GM12878 (cell line): Measurements from ENCODE around the gene GALNT18. TPM values are rescaled to one million over a fixed set of nuclear protein-coding genes. Genes with fewer than 3 reads are reported as not detected.

ENCODE experiments used
- BMI1 ChIP-seq: fragments of 450-650 bp; IDR thresholded peaks from 2 replicates; pipeline ENCODE4 v1.6.1; 2016; ENCODE audit warnings: mild to moderate bottlenecking, moderate library complexity, borderline replicate concordance
- IKZF1 ChIP-seq: fragments of 450-650 bp; conservative IDR thresholded peaks from 2 replicates; pipeline ENCODE4 v1.6.1; 2017; ENCODE audit warnings: antibody characterized with exemption, mild to moderate bottlenecking
- IRF4 ChIP-seq: IDR thresholded peaks from 2 replicates; pipeline ENCODE4 v1.6.1; 2011; ENCODE audit warnings: low read depth, low read length
- MEF2A ChIP-seq: IDR thresholded peaks from 2 replicates; pipeline ENCODE4 v1.6.1; 2011; ENCODE audit warnings: low read depth, mild to moderate bottlenecking, low read length, moderate library complexity; ENCODE audit not compliant: insufficient read depth
- SIX5 ChIP-seq: IDR thresholded peaks from 2 replicates; pipeline ENCODE4 v1.6.1; 2011; ENCODE audit warnings: mild to moderate bottlenecking, low read depth, low read length, moderate library complexity; ENCODE audit not compliant: severe bottlenecking
- SMC3 ChIP-seq: IDR thresholded peaks from 2 replicates; pipeline ENCODE4 v1.6.1; 2011; ENCODE audit warnings: low read length, improper control_type of control experiment, borderline replicate concordance
- SRF ChIP-seq, 2 experiments: IDR thresholded peaks; 2 replicates each; pipeline ENCODE4 v1.6.1; 2011; ENCODE audit warnings: low read depth in 2 of 2, low read length in 2 of 2, mild to moderate bottlenecking in 1 of 2, moderate library complexity in 1 of 2
- SUZ12 ChIP-seq: fragments of 200-600 bp; sonication (generic); IDR thresholded peaks from one replicate; pipeline ENCODE4 v1.6.1; 2018; ENCODE audit warnings: antibody characterized with exemption, mild to moderate bottlenecking; ENCODE audit not compliant: unreplicated experiment
- ZBTB40 ChIP-seq: fragments of 450-650 bp; IDR thresholded peaks from 2 replicates; pipeline ENCODE4 v1.6.1; 2016; ENCODE audit warnings: mild to moderate bottlenecking, moderate library complexity, borderline replicate concordance
- ZNF207 ChIP-seq: fragments of 450-650 bp; IDR thresholded peaks from 2 replicates; pipeline ENCODE4 v1.6.1; 2014; ENCODE audit warnings: antibody characterized with exemption, mild to moderate bottlenecking, borderline replicate concordance
- polyA plus RNA-seq, 11 experiments: library from polyadenylated mRNA; depleted of rRNA in 4 of 11; unstranded in 6 of 11; stranded (reverse) in 5 of 11; fragments of >200 nt; fragmentation: Nextera tagmentation in 4 of 11; fragmentation: Illumina TruSeq in 1 of 11; extraction: Ambion mirVana in 4 of 11; extraction: Trizol in 1 of 11; gene quantifications; 1 replicate in 1 of 11; 2 replicates in 10 of 11; pipeline versions ENCODE4 v1.2.1 to v1.2.3, GENCODE V29; 2011 to 2016; ENCODE audit warnings: inconsistent platforms in 2 of 11, missing spikeins in 2 of 11, low read depth in 1 of 11
- total RNA-seq, 4 experiments: library from RNA; depleted of rRNA in 3 of 4; stranded (reverse); fragments of >200 nt in 3 of 4; fragmentation: Illumina TruSeq in 1 of 4; extraction: Trizol in 1 of 4; gene quantifications; 2 replicates each; pipeline versions ENCODE4 v1.2.1 to v1.2.3, GENCODE V29; 2013 to 2021
- TF ChIP-seq, protein P1 (sequence below): fragments of 450-650 bp; IDR thresholded peaks from 2 replicates; pipeline ENCODE4 v1.6.1; 2017; ENCODE audit warnings: mild to moderate bottlenecking, moderate library complexity
- TF ChIP-seq, protein P2 (sequence below): fragments of 450-650 bp; formaldehyde crosslinking; IDR thresholded peaks from 2 replicates; pipeline ENCODE4 v1.4.0; 2020; ENCODE audit warnings: mild to moderate bottlenecking, moderate library complexity
- TF ChIP-seq, protein P3 (sequence below): IDR thresholded peaks from 2 replicates; pipeline ENCODE4 v1.6.1; 2012; ENCODE audit warnings: mild to moderate bottlenecking, low read depth, low read length

Gene GALNT18
- total and polyA plus RNA-seq, 10 of the 15 experiments (the other 5 are each of a cell fraction or from before 2014, with no cell fraction given), result 1.2 to 14.2 (median 6.3) TPM

- TF ChIP-seq, protein P1, sequence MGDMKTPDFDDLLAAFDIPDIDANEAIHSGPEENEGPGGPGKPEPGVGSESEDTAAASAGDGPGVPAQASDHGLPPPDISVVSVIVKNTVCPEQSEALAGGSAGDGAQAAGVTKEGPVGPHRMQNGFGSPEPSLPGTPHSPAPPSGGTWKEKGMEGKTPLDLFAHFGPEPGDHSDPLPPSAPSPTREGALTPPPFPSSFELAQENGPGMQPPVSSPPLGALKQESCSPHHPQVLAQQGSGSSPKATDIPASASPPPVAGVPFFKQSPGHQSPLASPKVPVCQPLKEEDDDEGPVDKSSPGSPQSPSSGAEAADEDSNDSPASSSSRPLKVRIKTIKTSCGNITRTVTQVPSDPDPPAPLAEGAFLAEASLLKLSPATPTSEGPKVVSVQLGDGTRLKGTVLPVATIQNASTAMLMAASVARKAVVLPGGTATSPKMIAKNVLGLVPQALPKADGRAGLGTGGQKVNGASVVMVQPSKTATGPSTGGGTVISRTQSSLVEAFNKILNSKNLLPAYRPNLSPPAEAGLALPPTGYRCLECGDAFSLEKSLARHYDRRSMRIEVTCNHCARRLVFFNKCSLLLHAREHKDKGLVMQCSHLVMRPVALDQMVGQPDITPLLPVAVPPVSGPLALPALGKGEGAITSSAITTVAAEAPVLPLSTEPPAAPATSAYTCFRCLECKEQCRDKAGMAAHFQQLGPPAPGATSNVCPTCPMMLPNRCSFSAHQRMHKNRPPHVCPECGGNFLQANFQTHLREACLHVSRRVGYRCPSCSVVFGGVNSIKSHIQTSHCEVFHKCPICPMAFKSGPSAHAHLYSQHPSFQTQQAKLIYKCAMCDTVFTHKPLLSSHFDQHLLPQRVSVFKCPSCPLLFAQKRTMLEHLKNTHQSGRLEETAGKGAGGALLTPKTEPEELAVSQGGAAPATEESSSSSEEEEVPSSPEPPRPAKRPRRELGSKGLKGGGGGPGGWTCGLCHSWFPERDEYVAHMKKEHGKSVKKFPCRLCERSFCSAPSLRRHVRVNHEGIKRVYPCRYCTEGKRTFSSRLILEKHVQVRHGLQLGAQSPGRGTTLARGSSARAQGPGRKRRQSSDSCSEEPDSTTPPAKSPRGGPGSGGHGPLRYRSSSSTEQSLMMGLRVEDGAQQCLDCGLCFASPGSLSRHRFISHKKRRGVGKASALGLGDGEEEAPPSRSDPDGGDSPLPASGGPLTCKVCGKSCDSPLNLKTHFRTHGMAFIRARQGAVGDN, result no peak
- no peak for TF ChIP-seq SIX5
- TF ChIP-seq SUZ12, result no peak
- TF ChIP-seq ZBTB40, result no peak
- no peak for TF ChIP-seq SRF (IDR thresholded peaks at IDR 0.05; ENCODE audit: low read depth in 2 of 2, low read length in 2 of 2)
- TF ChIP-seq, protein P2, sequence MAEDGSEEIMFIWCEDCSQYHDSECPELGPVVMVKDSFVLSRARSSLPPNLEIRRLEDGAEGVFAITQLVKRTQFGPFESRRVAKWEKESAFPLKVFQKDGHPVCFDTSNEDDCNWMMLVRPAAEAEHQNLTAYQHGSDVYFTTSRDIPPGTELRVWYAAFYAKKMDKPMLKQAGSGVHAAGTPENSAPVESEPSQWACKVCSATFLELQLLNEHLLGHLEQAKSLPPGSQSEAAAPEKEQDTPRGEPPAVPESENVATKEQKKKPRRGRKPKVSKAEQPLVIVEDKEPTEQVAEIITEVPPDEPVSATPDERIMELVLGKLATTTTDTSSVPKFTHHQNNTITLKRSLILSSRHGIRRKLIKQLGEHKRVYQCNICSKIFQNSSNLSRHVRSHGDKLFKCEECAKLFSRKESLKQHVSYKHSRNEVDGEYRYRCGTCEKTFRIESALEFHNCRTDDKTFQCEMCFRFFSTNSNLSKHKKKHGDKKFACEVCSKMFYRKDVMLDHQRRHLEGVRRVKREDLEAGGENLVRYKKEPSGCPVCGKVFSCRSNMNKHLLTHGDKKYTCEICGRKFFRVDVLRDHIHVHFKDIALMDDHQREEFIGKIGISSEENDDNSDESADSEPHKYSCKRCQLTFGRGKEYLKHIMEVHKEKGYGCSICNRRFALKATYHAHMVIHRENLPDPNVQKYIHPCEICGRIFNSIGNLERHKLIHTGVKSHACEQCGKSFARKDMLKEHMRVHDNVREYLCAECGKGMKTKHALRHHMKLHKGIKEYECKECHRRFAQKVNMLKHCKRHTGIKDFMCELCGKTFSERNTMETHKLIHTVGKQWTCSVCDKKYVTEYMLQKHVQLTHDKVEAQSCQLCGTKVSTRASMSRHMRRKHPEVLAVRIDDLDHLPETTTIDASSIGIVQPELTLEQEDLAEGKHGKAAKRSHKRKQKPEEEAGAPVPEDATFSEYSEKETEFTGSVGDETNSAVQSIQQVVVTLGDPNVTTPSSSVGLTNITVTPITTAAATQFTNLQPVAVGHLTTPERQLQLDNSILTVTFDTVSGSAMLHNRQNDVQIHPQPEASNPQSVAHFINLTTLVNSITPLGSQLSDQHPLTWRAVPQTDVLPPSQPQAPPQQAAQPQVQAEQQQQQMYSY (CRISPR knock-in tag), result no peak
- no peak for TF ChIP-seq IKZF1
- no peak for TF ChIP-seq BMI1
- no peak for TF ChIP-seq ZNF207
- no peak for TF ChIP-seq IRF4
- TF ChIP-seq, protein P3, sequence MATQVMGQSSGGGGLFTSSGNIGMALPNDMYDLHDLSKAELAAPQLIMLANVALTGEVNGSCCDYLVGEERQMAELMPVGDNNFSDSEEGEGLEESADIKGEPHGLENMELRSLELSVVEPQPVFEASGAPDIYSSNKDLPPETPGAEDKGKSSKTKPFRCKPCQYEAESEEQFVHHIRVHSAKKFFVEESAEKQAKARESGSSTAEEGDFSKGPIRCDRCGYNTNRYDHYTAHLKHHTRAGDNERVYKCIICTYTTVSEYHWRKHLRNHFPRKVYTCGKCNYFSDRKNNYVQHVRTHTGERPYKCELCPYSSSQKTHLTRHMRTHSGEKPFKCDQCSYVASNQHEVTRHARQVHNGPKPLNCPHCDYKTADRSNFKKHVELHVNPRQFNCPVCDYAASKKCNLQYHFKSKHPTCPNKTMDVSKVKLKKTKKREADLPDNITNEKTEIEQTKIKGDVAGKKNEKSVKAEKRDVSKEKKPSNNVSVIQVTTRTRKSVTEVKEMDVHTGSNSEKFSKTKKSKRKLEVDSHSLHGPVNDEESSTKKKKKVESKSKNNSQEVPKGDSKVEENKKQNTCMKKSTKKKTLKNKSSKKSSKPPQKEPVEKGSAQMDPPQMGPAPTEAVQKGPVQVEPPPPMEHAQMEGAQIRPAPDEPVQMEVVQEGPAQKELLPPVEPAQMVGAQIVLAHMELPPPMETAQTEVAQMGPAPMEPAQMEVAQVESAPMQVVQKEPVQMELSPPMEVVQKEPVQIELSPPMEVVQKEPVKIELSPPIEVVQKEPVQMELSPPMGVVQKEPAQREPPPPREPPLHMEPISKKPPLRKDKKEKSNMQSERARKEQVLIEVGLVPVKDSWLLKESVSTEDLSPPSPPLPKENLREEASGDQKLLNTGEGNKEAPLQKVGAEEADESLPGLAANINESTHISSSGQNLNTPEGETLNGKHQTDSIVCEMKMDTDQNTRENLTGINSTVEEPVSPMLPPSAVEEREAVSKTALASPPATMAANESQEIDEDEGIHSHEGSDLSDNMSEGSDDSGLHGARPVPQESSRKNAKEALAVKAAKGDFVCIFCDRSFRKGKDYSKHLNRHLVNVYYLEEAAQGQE, result no peak
- no peak for TF ChIP-seq SMC3
- TF ChIP-seq MEF2A, result no peak
Observed at GRCh38 chr11:11558826-11559225, 63.0 kb downstream of the GALNT18 start (continued).
